Fibroblast of lung (primary cell): ENCODE data around the gene ARID2. TPM values are rescaled to one million over a fixed set of nuclear protein-coding genes. Genes with fewer than 3 reads are reported as not detected.

Experiments
- DNase-seq, 2 donors: peaks; one replicate each; pipeline versions ENCODE4 v3.0.0 to v3.0.0-alpha.2; 2010; ENCODE audit warnings: low read depth in 2 of 2
- H2AFZ ChIP-seq: 2 replicates; pipeline ENCODE4 v1.5.1; 2012; ENCODE audit warnings: low read length, control low read depth, inconsistent platforms
- H3K27ac ChIP-seq: 2 replicates; pipeline ENCODE4 v1.5.1; 2011; ENCODE audit warnings: low read length, control low read depth; ENCODE audit not compliant: insufficient read depth
- H3K27me3 ChIP-seq: 2 replicates; pipeline ENCODE4 v1.5.1; 2011; ENCODE audit warnings: mild to moderate bottlenecking, low read length; ENCODE audit not compliant: control insufficient read depth, insufficient read depth
- H3K36me3 ChIP-seq: 2 replicates; pipeline ENCODE4 v1.5.1; 2011; ENCODE audit warnings: low read length; ENCODE audit not compliant: control insufficient read depth, insufficient read depth
- H3K4me1 ChIP-seq: 2 replicates; pipeline ENCODE4 v1.5.1; 2011; ENCODE audit warnings: low read length; ENCODE audit not compliant: control insufficient read depth, insufficient read depth; ENCODE audit errors: extremely low read depth
- H3K4me2 ChIP-seq: 2 replicates; pipeline ENCODE4 v1.5.1; 2011; ENCODE audit warnings: low read length, control low read depth; ENCODE audit not compliant: insufficient read depth; ENCODE audit errors: extremely low read depth
- H3K4me3 ChIP-seq, 4 experiments: fragments of 200-600 bp in 1 of 4; sonication (generic) in 1 of 4; replicated peaks in 1 of 4; 2 replicates each; pipeline ENCODE4 v1.5.1; 2011 to 2016; ENCODE audit warnings: low read length in 4 of 4, low read depth in 3 of 4, mild to moderate bottlenecking in 3 of 4, control low read depth in 2 of 4, inconsistent platforms in 1 of 4, mixed read lengths in 1 of 4; ENCODE audit not compliant: insufficient read depth in 1 of 4; ENCODE audit errors: control extremely low read depth in 1 of 4
- H3K79me2 ChIP-seq: 2 replicates; pipeline ENCODE4 v1.5.1; 2012; ENCODE audit warnings: mild to moderate bottlenecking, low read length, inconsistent platforms; ENCODE audit not compliant: control insufficient read depth, insufficient read depth
- H3K9ac ChIP-seq: 2 replicates; pipeline ENCODE4 v1.5.1; 2011; ENCODE audit warnings: mild to moderate bottlenecking, low read length, control low read depth; ENCODE audit not compliant: insufficient read depth
- H3K9me3 ChIP-seq: 2 replicates; pipeline ENCODE4 v1.5.1; 2012; ENCODE audit warnings: low read depth, low read length; ENCODE audit not compliant: control insufficient read depth, insufficient read depth
- H4K20me1 ChIP-seq: 2 replicates; pipeline ENCODE4 v1.5.1; 2011; ENCODE audit warnings: low read length; ENCODE audit not compliant: control insufficient read depth, insufficient read depth; ENCODE audit errors: extremely low read depth
- EZH2 ChIP-seq: IDR thresholded peaks from 2 replicates; pipeline ENCODE4 v1.5.1; 2012; ENCODE audit warnings: low read length, control low read depth, mild to moderate bottlenecking; ENCODE audit errors: missing control alignments
- polyA plus RNA-seq, 2 donors: library from polyadenylated mRNA; depleted of rRNA in 1 of 2; stranded (reverse) in 1 of 2; unstranded in 1 of 2; fragments of >200 nt; gene quantifications; 2 replicates each; pipeline ENCODE4 v1.2.1, GENCODE V29; 2011 to 2012; ENCODE audit warnings: missing spikeins in 1 of 2
- total RNA-seq: library from RNA; depleted of rRNA; stranded (reverse); fragments of >200 nt; gene quantifications from 2 replicates; pipeline ENCODE4 v1.2.1, GENCODE V29; 2014
- TF ChIP-seq, protein P1 (sequence below), 2 donors: IDR thresholded peaks in 1 of 2; conservative IDR thresholded peaks in 1 of 2; 1 replicate in 1 of 2; 2 replicates in 1 of 2; pipeline ENCODE4 v1.5.1; 2011 to 2012; ENCODE audit warnings: low read length in 2 of 2, control low read depth in 1 of 2, inconsistent platforms in 1 of 2, low read depth in 1 of 2, mild to moderate bottlenecking in 1 of 2

Gene ARID2
- total and polyA plus RNA-seq, 2 donors (not counting 1 experiment from before 2014, with no cell fraction given), result 14.5 to 15.7 TPM

GRCh38 chr12:45781080-45781479, 51.6 kb downstream of the ARID2 start:
- Histone ChIP-seq H3K79me2 (no peaks in the 10 kb centered on the region), H3K9ac (no peak overlapping the region), H3K4me2 (no peak overlapping the region), H4K20me1 (no peaks in the 10 kb centered on the region), H3K36me3 (no peaks in the 10 kb centered on the region), H3K9me3 (no peaks in the 10 kb centered on the region), H3K4me3 (no peak overlapping the region), H3K27me3 (no peaks in the 10 kb centered on the region), H2AFZ (no peak overlapping the region), H3K4me1 (no peaks in the 10 kb centered on the region), H3K27ac (no peak overlapping the region)
- no peak for DNase-seq
- TF ChIP-seq EZH2, result no peak
- TF ChIP-seq, protein P1, sequence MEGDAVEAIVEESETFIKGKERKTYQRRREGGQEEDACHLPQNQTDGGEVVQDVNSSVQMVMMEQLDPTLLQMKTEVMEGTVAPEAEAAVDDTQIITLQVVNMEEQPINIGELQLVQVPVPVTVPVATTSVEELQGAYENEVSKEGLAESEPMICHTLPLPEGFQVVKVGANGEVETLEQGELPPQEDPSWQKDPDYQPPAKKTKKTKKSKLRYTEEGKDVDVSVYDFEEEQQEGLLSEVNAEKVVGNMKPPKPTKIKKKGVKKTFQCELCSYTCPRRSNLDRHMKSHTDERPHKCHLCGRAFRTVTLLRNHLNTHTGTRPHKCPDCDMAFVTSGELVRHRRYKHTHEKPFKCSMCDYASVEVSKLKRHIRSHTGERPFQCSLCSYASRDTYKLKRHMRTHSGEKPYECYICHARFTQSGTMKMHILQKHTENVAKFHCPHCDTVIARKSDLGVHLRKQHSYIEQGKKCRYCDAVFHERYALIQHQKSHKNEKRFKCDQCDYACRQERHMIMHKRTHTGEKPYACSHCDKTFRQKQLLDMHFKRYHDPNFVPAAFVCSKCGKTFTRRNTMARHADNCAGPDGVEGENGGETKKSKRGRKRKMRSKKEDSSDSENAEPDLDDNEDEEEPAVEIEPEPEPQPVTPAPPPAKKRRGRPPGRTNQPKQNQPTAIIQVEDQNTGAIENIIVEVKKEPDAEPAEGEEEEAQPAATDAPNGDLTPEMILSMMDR (conservative IDR thresholded peaks at IDR 0.05 in 1 of 2, IDR thresholded peaks at IDR 0.05 in 1 of 2; ENCODE audit: low read depth in 1 of 2, low read length in 2 of 2), result no peak

DNA sequence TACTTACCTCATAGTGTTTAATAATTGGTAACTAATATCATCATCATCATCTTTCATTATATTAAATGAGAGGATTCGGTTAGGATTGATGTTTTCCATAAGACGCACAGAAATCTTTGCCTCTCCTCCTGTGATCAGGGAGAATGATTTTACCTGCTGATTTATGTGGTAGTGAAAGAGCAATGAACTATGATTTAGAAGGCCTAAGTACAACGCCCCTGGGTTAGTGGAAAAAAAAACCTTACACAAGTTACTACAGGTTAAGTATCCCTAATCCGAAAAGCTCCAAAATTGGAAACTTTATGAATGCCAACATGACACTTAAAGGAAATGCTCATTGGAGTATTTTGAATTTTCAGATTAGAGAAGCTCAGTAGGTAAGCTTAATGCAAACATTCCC, 55.8 kb downstream of the ARID2 start:
- no peak for DNase-seq
- H3K9ac ChIP-seq, result no peak overlapping the region
- H3K4me1 ChIP-seq, result no peaks in the 10 kb centered on the region
- H3K4me2 ChIP-seq, result no peak overlapping the region
- H3K79me2 ChIP-seq, result no peaks in the 10 kb centered on the region
- no peak overlapping the region for H2AFZ ChIP-seq
- H3K27ac ChIP-seq, result no peak overlapping the region
- H3K4me3 ChIP-seq, result no peak overlapping the region
- no peaks in the 10 kb centered on the region for H3K9me3 ChIP-seq
- no peaks in the 10 kb centered on the region for H4K20me1 ChIP-seq
- H3K36me3 ChIP-seq, result no peaks in the 10 kb centered on the region
- no peaks in the 10 kb centered on the region for H3K27me3 ChIP-seq
- TF ChIP-seq EZH2, result no peak
- TF ChIP-seq, protein P1 (conservative IDR thresholded peaks at IDR 0.05 in 1 of 2, IDR thresholded peaks at IDR 0.05 in 1 of 2; ENCODE audit: low read depth in 1 of 2, low read length in 2 of 2), result no peak

DNA sequence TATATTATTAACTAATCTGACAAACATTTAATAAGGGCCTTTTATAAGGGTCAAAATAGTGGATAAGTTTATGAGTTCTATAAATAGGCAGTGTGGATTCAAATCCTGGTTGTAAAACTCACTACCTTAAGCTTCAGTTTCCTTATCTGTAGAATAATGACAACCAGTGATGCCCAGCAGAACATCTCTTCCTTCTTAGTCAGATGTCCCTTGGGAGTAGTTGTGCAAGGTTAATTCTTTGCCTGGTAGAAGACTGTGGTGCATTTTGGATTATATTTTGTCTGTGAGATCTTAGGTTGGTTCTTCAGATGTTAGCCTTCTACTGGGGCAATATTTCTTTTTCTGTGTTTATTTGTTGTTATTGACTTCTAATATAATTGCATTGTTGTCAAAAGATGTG, 59.5 kb downstream of the ARID2 start:
- Histone ChIP-seq H4K20me1 (no peaks in the 10 kb centered on the region), H3K4me2 (no peak overlapping the region), H3K4me3 (no peak overlapping the region), H2AFZ (no peak overlapping the region), H3K27ac (no peak overlapping the region), H3K36me3 (no peaks in the 10 kb centered on the region), H3K79me2 (peaks cover 2% of the 10 kb centered on the region), H3K4me1 (no peaks in the 10 kb centered on the region), H3K9ac (no peak overlapping the region), H3K27me3 (no peaks in the 10 kb centered on the region), H3K9me3 (no peaks in the 10 kb centered on the region)
- TF ChIP-seq, protein P1 (conservative IDR thresholded peaks at IDR 0.05 in 1 of 2, IDR thresholded peaks at IDR 0.05 in 1 of 2; ENCODE audit: low read depth in 1 of 2, low read length in 2 of 2), result no peak
- no peak for TF ChIP-seq EZH2
- DNase-seq, result peak in 1 of 2 donors; percentile 52
